AG09309 (cell line): ENCODE measurements around the gene FAM193B.

Source experiments
- DNase-seq: peaks from one replicate; pipeline ENCODE4 v3.0.0-alpha.2; 2010; ENCODE audit warnings: low read depth
- H3K4me3 ChIP-seq: 2 replicates; pipeline ENCODE4 v1.5.1; 2011; ENCODE audit warnings: mild to moderate bottlenecking, low read depth, low read length, moderate library complexity; ENCODE audit not compliant: control insufficient read depth
- TF ChIP-seq, protein P1 (sequence below): IDR thresholded peaks from 2 replicates; pipeline ENCODE4 v1.5.1; 2011; ENCODE audit warnings: mild to moderate bottlenecking, low read depth, low read length, inconsistent platforms; ENCODE audit not compliant: insufficient read depth, control insufficient read depth; ENCODE audit errors: missing control alignments

FAM193B gene

DNA sequence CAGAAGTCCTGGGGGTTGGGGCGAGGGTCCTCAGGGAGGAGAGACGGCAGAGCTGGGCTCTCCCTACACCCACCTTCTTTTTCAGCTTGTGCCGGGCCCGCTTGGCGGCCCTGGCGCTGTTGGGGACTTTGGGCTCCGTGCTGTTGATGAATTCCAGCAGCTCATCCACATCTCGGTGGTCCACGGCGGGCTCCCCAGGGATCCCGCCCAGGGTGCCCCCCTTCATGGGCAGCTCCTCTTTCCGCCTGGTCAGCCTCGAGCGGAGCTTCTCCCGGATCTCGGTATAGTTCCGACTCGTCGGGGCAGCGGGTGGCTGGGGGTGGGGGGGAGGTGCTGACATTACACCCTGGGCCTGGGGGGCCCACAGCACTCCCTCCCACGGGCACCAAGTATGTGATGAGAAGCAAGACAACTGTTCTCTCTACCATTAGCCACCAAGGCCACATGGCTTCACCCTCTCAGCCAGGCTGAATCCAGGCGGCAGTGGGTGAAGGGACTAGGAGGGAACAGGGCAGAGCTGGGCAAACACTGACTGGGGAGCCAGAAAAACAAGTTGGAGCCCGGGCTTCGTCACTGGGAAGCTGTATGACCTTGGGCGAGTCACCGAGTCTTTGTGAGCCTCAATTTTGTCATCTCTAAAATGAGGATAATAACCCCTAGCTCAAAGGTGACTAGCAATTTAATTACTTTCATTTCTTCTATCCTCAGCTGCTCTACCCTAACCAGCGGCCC is 23.0 kb downstream of the FAM193B start:
- H3K4me3 ChIP-seq = no peak overlapping the region
- no peak for DNase-seq
- TF ChIP-seq, protein P1, sequence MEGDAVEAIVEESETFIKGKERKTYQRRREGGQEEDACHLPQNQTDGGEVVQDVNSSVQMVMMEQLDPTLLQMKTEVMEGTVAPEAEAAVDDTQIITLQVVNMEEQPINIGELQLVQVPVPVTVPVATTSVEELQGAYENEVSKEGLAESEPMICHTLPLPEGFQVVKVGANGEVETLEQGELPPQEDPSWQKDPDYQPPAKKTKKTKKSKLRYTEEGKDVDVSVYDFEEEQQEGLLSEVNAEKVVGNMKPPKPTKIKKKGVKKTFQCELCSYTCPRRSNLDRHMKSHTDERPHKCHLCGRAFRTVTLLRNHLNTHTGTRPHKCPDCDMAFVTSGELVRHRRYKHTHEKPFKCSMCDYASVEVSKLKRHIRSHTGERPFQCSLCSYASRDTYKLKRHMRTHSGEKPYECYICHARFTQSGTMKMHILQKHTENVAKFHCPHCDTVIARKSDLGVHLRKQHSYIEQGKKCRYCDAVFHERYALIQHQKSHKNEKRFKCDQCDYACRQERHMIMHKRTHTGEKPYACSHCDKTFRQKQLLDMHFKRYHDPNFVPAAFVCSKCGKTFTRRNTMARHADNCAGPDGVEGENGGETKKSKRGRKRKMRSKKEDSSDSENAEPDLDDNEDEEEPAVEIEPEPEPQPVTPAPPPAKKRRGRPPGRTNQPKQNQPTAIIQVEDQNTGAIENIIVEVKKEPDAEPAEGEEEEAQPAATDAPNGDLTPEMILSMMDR = no peak

DNA sequence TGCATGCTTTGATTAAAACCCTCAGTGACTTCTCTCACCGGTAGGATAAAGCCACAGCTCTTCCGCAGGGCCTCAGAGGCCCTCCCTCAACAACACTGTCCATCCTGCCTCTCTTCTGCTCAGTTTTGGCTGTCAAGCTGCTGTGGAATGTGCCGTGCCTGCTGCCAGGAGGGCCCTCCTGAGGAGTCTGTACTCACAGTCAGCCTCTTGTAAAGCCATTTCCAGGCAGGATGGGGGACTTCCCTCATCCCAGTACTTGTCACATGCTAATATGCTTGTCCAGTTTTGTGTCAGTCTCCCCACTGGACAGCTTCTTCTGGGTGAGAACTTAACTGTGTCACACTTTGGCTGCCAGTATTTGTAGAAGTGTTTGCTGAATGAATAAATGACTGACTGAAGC is 23.7 kb downstream of the FAM193B start:
- H3K4me3 ChIP-seq = no peak overlapping the region
- TF ChIP-seq, protein P1 = no peak
- DNase-seq = no peak

DNA sequence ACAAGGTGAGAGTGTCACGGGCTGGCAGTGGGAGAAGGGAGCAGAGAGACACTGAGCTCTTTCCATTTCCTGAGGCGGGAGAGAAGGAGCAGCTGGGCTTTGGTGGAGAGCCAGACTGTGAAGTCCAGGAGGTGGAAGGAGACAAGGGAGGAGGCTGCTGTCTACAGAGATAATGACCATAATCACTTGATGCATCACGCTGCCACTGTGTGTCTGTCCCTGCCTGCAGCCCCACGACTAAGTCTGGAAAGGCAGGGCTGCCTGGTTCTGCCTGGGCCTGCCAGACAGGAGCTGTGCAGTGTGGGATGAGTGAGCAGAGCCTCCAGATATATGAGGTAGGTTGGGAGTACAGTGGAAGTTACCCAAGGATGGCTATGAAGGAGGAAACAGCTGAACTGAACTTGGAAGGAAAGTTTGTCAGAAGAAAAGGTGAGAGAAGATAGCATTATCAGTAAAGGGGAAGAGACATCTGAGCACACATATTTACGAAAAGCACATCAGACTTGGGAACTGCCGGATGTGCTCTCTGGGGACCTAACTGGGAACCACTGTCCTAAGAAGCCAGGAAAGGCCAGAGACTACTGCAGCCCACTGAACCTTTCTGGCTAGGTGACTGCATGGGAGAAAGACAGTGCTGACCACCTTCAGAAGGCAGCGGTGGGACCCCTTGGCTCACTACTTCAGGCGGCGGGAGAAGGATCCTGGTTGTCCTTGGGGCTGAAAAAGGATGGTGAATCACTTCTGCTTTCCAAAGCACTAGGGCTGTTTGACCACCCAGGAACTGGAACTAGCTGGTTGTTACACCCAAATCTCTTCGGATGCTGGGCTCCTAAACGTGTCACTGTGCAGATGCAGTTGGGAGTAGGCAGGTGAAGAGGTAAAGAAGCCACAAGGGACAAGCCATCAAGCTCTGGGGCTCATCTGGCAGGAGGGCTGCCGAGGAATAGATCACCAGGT is 24.8 kb downstream of the FAM193B start:
- TF ChIP-seq, protein P1 = no peak
- no peak overlapping the region for H3K4me3 ChIP-seq
- no peak for DNase-seq

DNA sequence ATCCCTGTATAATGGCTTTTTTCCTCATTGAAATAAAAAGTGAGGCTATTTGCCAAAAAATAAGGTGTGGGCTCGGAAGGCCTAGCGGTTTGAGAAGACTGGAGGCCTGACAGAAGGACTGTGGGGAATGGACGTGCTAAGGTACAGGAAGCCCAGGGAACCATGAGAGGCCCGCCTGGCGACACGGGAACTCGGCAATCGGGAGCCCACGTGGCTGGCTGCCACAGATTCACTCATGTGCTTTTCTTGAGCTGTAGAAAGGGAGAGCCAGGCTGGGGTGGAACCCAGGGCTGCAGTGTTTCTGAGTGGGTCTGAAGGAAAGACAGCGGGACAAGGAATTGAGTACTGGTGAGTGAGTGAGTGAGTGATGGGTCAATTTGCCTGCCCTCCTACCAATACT is 25.7 kb downstream of the FAM193B start:
- H3K4me3 ChIP-seq = no peak overlapping the region
- no peak for DNase-seq
- TF ChIP-seq, protein P1 = no peak

DNA sequence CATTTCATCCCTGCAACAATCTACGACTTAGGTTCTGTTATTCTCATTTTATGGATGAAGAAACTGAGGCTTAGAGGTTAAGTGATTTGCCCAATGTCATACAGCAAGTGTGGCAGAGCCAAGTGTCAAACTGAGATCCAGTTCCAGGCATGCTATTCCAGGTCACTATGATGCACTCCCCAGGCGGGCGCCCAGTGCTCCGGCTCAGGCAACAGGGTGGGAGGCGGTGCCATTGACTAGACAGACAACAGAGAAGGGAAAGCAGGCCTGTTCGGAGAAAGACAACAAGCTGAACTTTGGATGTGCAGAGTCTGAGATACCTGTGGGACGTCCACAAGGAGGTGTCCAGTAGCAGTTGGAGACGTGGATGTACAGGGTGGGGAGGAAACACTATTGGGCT is 26.8 kb downstream of the FAM193B start:
- TF ChIP-seq, protein P1 = no peak
- no peak for DNase-seq

DNA sequence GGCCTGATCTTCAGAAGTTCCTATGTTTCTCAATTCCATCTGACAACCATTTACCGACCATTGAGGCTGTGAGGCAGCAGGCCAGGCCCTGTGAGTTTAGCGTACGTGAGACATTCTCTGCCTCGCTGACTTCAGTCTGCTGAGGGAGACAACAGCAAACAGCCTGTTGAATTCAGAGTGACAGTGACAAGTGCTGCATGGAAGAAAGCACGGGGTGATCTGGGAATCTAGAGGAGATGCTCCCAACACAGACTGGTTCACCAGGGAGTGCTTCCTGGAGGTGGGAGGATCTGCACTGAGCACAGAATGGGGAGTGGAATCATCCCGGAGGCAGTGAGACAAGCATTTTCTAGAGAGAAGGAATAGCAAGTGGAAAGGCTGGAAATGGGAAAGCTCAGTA is 27.6 kb downstream of the FAM193B start:
- TF ChIP-seq, protein P1 = no peak
- no peak for DNase-seq
- H3K4me3 ChIP-seq = no peak overlapping the region

More for the DNA sequence above, 26.8 kb downstream of the FAM193B start:
- no peak overlapping the region for H3K4me3 ChIP-seq
